ENCODE results near the gene GNB5. TPM values are rescaled to one million over a fixed set of nuclear protein-coding genes. Genes with fewer than 3 reads are reported as not detected.

The GNB5 gene
- polyA plus RNA-seq, 3 donors: 16.5 to 25.3 (median 20.3) TPM

GRCh38 chr15:52218371-52218770 lies 27.2 kb upstream of the GNB5 start:
- no peak for DNase-seq (ENCODE audit: extremely low read depth in 1 of 11, low read depth in 9 of 11, low spot score in 4 of 11)

- no peak for DNase-seq (ENCODE audit: extremely low read depth in 1 of 11, low read depth in 9 of 11, low spot score in 4 of 11)
Measured at GRCh38 chr15:52217186-52217585, 26.0 kb upstream of the GNB5 start.

GRCh38 chr15:52214553-52214952 lies 23.4 kb upstream of the GNB5 start:
- DNase-seq (ENCODE audit: extremely low read depth in 1 of 11, low read depth in 9 of 11, low spot score in 4 of 11): no peak

DNA sequence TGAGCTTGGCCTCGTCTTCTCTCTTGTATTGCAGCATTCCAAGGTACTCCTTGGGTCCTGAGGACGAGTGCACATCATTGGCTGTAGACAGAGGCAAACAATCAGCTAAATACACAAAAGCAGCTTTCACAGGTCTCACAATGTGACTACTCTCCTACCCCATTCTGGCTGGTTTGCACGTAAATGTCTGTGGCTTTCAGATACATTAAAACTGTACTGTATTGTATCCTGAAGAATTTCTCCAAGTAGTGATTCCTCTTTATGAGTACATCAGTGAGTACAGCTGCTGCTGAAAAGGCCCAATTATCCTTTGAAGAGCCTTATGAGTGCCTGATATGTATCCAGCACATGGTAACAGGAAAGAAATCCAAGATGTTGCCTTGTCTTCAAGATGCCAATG lies 22.0 kb upstream of the GNB5 start:
- no peak for DNase-seq (ENCODE audit: extremely low read depth in 1 of 11, low read depth in 9 of 11, low spot score in 4 of 11)

DNA sequence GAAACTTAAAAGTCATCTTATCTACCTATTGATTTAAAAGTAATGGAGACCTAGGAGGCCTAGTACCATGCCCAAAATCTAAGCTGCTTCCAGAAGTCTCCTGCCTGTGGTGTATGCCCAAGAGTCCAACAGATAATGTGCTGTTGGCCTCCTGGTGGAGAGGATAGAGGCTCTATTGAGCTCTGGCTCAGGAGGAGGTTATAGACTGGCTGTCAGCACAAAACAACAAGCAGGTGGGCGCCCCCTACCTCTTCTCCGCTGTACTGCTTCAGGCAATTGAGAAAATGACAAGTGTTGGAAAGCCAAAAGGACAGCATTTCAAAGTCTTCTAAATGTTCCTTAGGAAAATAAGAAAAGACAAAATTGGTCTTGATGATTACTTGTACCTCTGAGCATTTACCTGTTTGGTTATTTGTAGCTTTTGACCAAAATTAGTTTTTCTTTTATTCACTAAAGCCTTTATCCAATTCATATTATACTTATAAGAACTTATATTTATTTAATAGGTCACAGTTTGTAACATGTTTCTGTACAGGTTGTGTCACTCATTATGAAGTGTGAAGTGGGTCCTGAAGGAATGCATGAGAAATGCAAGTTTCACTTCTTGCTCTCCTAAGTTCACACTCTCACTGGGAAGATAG lies 17.2 kb upstream of the GNB5 start:
- peak in 2 of 11 donors; percentile 18 to 21 for DNase-seq (ENCODE audit: extremely low read depth in 1 of 11, low read depth in 9 of 11, low spot score in 4 of 11)

DNA sequence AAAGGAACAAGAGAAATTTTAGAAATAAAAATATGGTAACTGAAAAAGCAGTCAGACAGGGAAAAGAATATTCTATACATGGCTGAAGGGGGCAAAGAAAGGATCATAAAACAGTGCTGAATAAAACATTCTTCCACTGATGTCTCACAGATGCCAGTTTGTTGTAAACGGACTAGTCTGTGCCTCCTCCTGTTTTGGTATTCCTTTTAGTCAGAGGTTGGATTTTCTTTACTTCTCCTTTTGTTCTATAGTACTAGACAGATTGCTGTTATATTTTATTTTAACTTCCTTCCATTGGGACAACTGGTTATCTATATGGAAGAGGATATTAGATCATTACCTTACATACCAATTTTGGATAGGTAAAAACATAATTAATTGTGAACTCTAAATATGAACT lies 16.0 kb upstream of the GNB5 start:
- DNase-seq (ENCODE audit: extremely low read depth in 1 of 11, low read depth in 9 of 11, low spot score in 4 of 11): no peak

DNA sequence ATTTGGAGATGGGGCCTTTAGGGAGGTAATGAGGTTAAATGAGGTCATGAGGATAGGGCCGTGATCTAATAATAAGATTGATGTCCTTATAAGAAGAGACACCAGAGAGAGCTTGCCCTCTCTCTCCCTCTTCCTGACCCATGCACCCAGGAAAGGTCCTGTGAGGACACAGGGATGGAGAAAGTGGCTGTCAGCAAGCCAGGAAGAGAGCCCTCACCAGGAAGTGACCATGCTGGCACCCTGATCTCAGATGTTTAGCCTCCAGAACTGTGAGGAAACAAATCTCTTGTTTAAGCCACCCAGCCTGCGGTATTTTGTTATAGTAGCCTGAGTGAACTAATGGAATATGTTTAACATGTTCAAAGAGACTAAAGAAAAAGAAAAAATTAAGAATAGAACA lies 15.3 kb upstream of the GNB5 start:
- no peak for DNase-seq (ENCODE audit: extremely low read depth in 1 of 11, low read depth in 9 of 11, low spot score in 4 of 11)

DNA sequence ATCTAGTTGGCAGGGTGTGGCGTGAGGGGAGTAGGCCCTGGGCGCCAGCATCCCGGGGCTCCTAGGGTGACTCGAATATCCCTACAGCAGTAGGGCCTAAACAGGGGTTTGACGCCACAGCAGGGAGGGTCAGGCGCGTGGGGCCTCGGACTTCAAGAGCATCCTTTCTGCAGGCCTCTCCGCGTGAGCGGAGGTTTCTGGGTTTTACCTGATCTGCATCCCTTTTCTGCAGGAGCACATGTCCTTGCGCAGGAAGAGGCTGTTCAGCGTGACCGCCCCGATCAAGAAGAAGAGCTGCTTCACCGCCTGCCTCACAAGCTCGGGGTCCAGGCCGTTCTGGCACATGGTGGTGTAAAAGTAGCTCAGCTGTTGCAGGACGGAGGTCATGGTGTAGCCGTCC lies 13.5 kb upstream of the GNB5 start:
- DNase-seq (ENCODE audit: extremely low read depth in 1 of 11, low read depth in 9 of 11, low spot score in 4 of 11): no peak

DNA sequence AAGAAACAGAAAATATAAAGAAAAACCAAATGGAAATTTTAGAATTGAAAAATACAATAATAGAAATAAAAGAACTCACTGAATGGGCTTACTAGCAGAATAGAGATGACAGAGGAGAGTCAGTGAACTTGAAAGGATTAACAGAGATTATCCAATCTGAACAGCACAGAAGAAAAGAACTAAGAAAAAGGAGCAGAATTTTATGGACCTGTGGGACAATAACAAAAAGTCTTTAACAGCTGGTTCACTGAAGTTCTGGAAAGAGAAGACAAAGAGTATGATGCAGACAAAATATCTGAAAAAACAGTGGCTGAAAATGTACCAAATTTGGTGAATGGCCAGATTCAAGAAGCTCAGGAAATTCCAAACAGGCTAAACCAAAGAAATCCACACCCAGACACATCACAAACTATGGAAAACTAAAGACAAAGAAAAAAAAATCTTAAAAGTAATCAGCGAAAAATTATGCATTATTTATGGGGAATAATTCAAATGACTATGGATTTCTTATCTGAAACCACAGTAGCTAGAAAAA lies 9.7 kb upstream of the GNB5 start:
- DNase-seq (ENCODE audit: extremely low read depth in 1 of 11, low read depth in 9 of 11, low spot score in 4 of 11): no peak

- no peak for DNase-seq (ENCODE audit: extremely low read depth in 1 of 11, low read depth in 9 of 11, low spot score in 4 of 11)
Measured at GRCh38 chr15:52199271-52199670, 8.1 kb upstream of the GNB5 start.

GRCh38 chr15:52196891-52197290 lies 5.7 kb upstream of the GNB5 start:
- DNase-seq (ENCODE audit: extremely low read depth in 1 of 11, low read depth in 9 of 11, low spot score in 4 of 11): no peak

- no peak for DNase-seq (ENCODE audit: extremely low read depth in 1 of 11, low read depth in 9 of 11, low spot score in 4 of 11)
Measured at GRCh38 chr15:52193791-52194190, 2.6 kb upstream of the GNB5 start.

- no peak for DNase-seq (ENCODE audit: extremely low read depth in 1 of 11, low read depth in 9 of 11, low spot score in 4 of 11)
Measured at GRCh38 chr15:52193321-52193720, 2.1 kb upstream of the GNB5 start.

DNA sequence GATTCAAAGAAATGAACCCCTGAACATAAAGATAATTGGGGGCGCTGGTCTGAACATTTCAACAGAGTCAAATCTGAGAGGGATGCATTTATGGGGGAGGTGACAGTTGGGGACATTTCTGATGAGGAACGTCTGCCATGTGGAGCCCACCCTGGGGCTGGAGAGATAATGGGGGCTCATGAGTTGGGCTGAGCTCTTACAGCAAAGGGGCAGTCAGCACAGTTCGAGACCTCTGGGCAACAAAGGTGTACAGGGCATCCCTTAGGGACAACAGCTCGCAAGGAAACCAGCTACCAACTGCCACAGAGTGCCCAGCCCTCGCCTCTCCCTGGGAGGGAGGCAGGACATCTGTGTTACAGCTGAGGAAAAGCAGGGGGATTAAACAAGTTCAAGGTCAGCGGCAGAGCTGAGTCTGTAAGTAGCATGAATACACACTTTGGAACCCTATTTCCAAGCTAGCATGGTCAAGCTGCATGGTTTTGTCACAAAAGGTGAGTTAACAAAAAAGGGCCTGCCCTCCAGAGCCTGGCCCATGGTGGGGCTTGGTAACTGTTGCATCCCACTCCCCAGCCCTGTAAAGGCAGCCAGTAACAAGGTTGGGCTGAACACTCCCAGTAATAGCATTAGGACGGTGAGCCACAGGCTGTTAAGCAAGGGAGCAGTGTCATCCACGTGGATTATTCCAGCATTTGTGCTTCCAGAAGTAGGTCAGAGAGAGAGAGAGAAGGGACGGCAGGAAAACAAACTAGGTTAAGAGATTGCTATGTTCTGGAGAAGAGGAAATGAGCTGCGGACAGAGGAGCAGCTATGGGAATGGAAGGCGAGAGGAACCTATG lies 4.3 kb downstream of the GNB5 start:
- DNase-seq (ENCODE audit: extremely low read depth in 1 of 11, low read depth in 9 of 11, low spot score in 4 of 11): no peak

DNA sequence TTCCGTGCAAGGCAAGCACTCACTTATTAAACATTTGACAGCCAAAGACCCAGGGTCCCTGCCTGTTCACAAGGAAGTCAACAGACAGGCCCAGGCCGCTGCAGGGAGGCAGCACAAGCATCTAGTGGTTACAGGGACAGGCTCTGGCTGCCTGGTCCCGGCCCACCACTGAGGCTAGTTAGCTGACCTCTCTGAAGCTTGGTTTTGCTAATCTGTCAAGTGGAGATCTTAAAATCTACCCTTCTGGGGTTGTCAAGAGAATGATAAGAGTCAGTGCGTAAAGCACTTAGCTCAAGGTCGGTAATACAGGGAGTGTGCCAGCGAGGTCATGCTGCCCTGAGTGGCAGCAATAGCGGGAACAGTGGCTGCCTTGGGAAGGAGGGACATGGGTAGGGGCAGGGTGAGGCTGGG lies 6.0 kb downstream of the GNB5 start:
- DNase-seq (ENCODE audit: extremely low read depth in 1 of 11, low read depth in 9 of 11, low spot score in 4 of 11): no peak

- no peak for DNase-seq (ENCODE audit: extremely low read depth in 1 of 11, low read depth in 9 of 11, low spot score in 4 of 11)
Measured at GRCh38 chr15:52184721-52185120, 6.5 kb downstream of the GNB5 start.

DNA sequence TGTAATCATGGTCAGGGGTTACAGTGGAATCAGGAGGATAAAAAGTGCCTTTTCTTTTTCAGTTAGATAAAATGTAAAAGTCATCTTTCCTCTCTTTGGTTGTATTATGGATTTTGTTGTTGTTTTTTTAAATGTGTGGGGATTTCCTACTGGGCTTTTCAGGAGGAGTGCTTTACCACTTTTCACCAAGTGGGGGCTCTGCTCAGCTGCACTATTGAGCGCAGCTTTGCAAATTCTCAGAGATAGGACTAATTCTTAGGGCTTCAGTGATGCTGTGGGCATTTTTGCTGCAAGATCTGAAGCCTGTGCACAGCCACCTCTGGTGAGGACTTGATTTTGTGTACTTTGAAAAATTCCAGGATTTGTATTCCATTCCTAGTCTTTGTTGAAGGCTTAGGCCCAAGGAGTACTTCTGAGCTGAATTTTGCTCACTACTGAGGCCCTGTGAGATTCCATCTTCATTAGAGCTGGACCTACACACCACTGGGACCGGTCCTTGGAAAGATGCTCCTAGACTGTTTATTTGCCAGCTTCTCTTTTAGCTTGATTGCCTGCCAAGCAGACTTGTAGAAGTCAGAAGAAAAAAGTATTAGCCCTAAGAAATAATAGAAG lies 7.5 kb downstream of the GNB5 start:
- DNase-seq (ENCODE audit: extremely low read depth in 1 of 11, low read depth in 9 of 11, low spot score in 4 of 11): peak in 3 of 11 donors; percentile 14 to 27 (median 14)

GRCh38 chr15:52181938-52182780 lies 9.0 kb downstream of the GNB5 start:
- DNase-seq (ENCODE audit: extremely low read depth in 1 of 11, low read depth in 9 of 11, low spot score in 4 of 11): no peak

GRCh38 chr15:52180851-52181450 lies 10.2 kb downstream of the GNB5 start:
- DNase-seq (ENCODE audit: extremely low read depth in 1 of 11, low read depth in 9 of 11, low spot score in 4 of 11): no peak
